Large intestine (tissue), 3 donors: Measurements from ENCODE around the gene CDH1. TPM values are rescaled to one million over a fixed set of nuclear protein-coding genes. Genes with fewer than 3 reads are reported as not detected.

Source experiments
- DNase-seq, 2 donors: peaks; one replicate each; pipeline versions ENCODE4 v3.0.0 to v3.0.0-alpha.2; 2013
- H3K27ac ChIP-seq: one replicate; pipeline ENCODE4 v1.5.1; 2013; ENCODE audit warnings: low read length
- H3K27me3 ChIP-seq: 2 replicates; pipeline ENCODE4 v1.6.1; 2013; ENCODE audit warnings: low read length; ENCODE audit not compliant: control insufficient read depth, insufficient read depth
- H3K36me3 ChIP-seq: 2 replicates; pipeline ENCODE4 v1.6.1; 2013; ENCODE audit warnings: low read length; ENCODE audit not compliant: control insufficient read depth, insufficient read depth
- H3K4me1 ChIP-seq: one replicate; pipeline ENCODE4 v1.6.1; 2013; ENCODE audit warnings: low read length; ENCODE audit not compliant: control insufficient read depth, insufficient read depth
- H3K4me3 ChIP-seq: one replicate; pipeline ENCODE4 v1.5.1; 2013; ENCODE audit warnings: low read length
- H3K9me3 ChIP-seq: one replicate; pipeline ENCODE4 v1.6.1; 2013; ENCODE audit warnings: mild to moderate bottlenecking, low read depth, low read length, moderate library complexity; ENCODE audit not compliant: control insufficient read depth
- WGBS: methylation state at CpG from one replicate; pipeline ENCODE4 v1.1.5; 2013; ENCODE audit warnings: low lambda C conversion rate; ENCODE audit not compliant: insufficient coverage; 5-methylcytosine and 5-hydroxymethylcytosine counted together
- polyA plus RNA-seq: library from polyadenylated mRNA; unstranded; fragments of 120-200 nt; gene quantifications from one replicate; pipeline ENCODE4 v1.2.1, GENCODE V29; 2013

CDH1 gene
- polyA plus RNA-seq, 1 donor: 341 TPM

DNA sequence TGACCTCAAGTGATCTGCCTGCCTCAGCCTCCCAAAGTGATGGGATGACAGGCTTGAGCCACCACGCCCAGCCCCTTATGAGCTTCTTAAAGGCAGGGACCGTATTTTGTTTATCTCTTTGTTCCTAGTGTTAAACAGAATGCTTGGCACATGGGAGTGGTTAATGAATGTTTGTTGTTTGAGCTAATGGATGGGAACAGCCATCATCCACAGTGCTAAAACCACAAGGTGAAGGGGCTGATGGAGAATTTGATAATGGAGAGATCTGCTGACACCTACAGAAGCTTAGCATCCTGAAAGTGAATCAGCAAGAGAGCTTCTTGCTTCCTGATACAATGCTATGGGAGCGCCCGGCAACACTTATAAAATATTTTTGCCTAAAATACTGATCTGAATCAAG, 8.6 kb upstream of the CDH1 start:
- no peak overlapping the region for H3K4me3 ChIP-seq
- WGBS: no CpG with 5 or more reads among the region's 4 CpGs
- no peaks in the 10 kb centered on the region for H3K9me3 ChIP-seq
- DNase-seq: no peak
- H3K36me3 ChIP-seq: no peaks in the 10 kb centered on the region
- no peak overlapping the region for H3K27ac ChIP-seq
- no peaks in the 10 kb centered on the region for H3K27me3 ChIP-seq
- H3K4me1 ChIP-seq: peaks cover 30% of the 10 kb centered on the region

DNA sequence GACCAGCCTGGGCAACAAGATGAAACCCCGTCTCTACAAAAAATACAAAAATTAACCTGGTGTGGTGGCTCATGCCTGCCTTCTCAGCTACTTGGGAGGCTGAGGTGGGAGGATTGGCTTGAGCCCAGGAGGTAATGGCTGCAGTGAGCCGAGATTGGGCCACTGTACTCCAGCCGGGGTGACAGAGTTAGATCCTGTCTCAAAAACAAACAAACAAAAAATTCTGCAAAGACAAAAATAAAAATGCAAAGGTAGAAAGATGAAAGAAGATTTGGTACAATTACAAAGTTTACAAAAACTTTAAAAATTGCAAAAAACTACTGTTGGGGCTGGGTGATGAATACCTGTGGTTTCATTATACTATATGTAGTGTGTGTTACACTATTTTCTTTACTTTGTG, 5.5 kb upstream of the CDH1 start:
- no peaks in the 10 kb centered on the region for H3K9me3 ChIP-seq
- WGBS: 73% methylated on average over 2 of the region's 3 CpGs
- peaks cover 14% of the 10 kb centered on the region for H3K4me1 ChIP-seq
- H3K36me3 ChIP-seq: no peaks in the 10 kb centered on the region
- H3K4me3 ChIP-seq: no peak overlapping the region
- H3K27ac ChIP-seq: peak overlapping the region; percentile 79
- no peaks in the 10 kb centered on the region for H3K27me3 ChIP-seq
- DNase-seq: no peak

DNA sequence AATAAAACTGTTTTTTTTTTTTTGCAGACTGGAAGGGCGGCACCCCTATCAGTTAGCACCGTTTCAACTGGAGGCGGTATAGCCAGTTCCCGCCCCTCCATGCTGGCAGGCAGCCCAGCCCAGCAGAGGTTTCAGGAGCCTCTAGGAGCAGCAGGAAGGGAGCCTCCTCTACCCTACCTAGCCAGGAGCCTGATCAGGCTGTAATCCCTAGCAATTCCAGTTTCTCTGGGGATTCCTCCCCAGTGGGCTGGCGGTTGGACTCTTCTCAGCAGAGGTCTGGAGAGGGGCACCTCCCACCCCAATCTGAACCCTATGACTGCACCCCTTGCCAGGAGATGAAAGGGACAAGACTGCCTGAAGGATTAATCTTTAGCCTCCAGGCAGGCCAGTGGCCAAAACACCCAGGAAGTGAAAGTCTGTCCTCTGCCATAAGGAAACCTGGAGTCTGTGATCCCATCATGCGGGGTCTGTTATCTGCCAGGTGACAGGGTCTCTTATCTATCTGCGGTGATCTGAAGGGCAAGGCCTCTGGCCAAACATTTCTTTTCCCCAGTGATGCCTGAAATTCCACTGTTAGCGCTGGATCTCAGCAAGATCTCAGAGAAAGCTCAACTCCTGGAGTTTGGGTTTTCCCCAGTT, 4.9 kb upstream of the CDH1 start:
- peaks cover 4% of the 10 kb centered on the region for H3K27me3 ChIP-seq

DNA sequence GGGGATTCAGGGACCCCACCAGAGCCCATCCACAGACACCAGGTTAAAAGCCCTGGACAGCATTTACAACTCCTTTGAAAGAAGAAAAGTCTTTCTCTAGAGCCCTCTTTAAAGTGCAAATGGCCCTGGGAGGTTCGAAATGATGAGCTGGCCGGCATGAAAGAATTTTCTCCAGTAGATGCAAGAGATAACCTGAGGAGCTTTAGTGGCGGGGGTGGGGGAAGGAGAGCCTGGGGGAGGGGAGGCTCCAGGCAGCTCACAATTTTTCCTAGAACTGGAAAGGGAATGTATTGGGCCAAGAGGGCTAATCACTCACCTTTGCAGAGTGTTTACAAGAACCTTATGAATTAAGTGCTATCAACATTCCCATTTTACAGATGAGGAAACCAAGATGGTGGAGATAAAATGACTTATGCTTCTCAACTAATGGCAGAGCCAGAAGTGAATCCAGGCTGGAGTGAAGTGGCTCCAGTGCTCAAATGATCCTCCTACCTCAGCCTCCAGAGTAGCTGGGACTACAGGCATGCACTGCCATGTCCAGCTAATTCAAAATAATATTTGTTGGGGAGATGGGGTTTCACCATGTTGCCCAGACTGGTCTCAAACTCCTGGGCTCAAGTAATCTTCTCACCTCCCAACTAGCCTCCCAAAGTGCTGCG, 4.2 kb upstream of the CDH1 start:
- no peak for DNase-seq
- Histone ChIP-seq H3K27ac (peak overlapping the region; percentile 79), H3K4me1 (peaks cover 17% of the 10 kb centered on the region), H3K9me3 (no peaks in the 10 kb centered on the region), H3K4me3 (no peak overlapping the region), H3K27me3 (peaks cover 10% of the 10 kb centered on the region), H3K36me3 (no peaks in the 10 kb centered on the region)
- WGBS: no CpG with 5 or more reads among the region's 4 CpGs

More for the DNA sequence above, 4.9 kb upstream of the CDH1 start:
- no CpG with 5 or more reads among the region's 8 CpGs for WGBS
- peak; percentile 66 to 89 for DNase-seq
- Histone ChIP-seq H3K36me3 (no peaks in the 10 kb centered on the region), H3K27ac (peak overlapping the region; percentile 79), H3K9me3 (no peaks in the 10 kb centered on the region), H3K4me3 (no peak overlapping the region), H3K4me1 (peaks cover 17% of the 10 kb centered on the region)

DNA sequence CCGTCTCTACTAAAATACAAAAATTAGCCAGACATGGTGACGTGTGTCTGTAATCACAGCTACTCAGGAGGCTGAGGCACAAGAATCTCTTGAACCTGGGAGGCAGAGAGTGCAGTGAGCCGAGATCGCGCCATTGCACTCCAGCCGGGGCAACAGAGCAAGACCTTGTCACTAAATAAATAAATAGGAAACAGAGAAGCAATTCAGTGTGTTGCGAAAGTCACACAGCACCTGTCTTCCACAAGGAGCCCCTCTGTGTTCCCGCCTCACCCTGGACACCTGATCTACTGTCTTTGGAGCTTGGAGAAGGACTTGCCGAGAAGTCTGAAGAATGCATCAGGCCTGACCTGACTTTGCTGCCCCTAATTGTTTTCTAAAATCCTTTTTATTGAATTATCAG, 3.5 kb upstream of the CDH1 start:
- Histone ChIP-seq H3K4me3 (no peak overlapping the region), H3K36me3 (no peaks in the 10 kb centered on the region), H3K27me3 (peaks cover 12% of the 10 kb centered on the region), H3K27ac (no peak overlapping the region), H3K4me1 (peaks cover 17% of the 10 kb centered on the region), H3K9me3 (no peaks in the 10 kb centered on the region)
- WGBS: no CpG with 5 or more reads among the region's 9 CpGs
- DNase-seq: no peak

DNA sequence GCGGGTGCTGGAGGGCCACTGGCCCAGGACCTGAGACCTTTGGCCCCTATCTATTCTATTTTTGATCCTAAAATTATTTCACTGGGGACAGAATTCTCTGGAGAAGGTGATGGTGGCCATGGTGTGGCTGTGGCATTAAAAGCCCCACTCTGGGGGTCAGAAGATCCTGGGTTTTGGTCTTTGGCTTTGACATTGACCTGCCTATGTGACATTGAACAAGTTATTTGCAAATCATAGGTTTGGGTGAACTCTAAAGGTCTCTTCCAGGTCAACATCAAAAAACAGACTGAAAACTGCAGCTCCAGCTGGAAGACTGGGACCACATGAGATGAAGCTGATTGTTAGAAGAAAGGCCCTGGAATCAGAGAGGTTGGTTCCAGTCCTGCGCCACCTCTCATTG, 2.3 kb upstream of the CDH1 start:
- peaks cover 12% of the 10 kb centered on the region for H3K27me3 ChIP-seq
- no peaks in the 10 kb centered on the region for H3K36me3 ChIP-seq
- H3K27ac ChIP-seq: no peak overlapping the region
- H3K9me3 ChIP-seq: no peaks in the 10 kb centered on the region
- WGBS: no CpG with 5 or more reads among the region's 2 CpGs
- no peak for DNase-seq
- H3K4me1 ChIP-seq: peaks cover 21% of the 10 kb centered on the region
- H3K4me3 ChIP-seq: no peak overlapping the region

DNA sequence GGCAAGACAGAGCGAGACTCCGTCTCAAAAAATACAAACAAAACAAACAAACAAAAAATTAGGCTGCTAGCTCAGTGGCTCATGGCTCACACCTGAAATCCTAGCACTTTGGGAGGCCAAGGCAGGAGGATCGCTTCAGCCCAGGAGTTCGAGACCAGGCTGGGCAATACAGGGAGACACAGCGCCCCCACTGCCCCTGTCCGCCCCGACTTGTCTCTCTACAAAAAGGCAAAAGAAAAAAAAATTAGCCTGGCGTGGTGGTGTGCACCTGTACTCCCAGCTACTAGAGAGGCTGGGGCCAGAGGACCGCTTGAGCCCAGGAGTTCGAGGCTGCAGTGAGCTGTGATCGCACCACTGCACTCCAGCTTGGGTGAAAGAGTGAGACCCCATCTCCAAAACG, 531 bp upstream of the CDH1 start:
- Histone ChIP-seq H3K27ac (no peak overlapping the region), H3K4me1 (peaks cover 36% of the 10 kb centered on the region), H3K36me3 (peaks cover 6% of the 10 kb centered on the region), H3K4me3 (peak overlapping the region; percentile 94), H3K27me3 (peaks cover 12% of the 10 kb centered on the region), H3K9me3 (no peaks in the 10 kb centered on the region)
- DNase-seq: no peak
- no CpG with 5 or more reads among the region's 12 CpGs for WGBS

DNA sequence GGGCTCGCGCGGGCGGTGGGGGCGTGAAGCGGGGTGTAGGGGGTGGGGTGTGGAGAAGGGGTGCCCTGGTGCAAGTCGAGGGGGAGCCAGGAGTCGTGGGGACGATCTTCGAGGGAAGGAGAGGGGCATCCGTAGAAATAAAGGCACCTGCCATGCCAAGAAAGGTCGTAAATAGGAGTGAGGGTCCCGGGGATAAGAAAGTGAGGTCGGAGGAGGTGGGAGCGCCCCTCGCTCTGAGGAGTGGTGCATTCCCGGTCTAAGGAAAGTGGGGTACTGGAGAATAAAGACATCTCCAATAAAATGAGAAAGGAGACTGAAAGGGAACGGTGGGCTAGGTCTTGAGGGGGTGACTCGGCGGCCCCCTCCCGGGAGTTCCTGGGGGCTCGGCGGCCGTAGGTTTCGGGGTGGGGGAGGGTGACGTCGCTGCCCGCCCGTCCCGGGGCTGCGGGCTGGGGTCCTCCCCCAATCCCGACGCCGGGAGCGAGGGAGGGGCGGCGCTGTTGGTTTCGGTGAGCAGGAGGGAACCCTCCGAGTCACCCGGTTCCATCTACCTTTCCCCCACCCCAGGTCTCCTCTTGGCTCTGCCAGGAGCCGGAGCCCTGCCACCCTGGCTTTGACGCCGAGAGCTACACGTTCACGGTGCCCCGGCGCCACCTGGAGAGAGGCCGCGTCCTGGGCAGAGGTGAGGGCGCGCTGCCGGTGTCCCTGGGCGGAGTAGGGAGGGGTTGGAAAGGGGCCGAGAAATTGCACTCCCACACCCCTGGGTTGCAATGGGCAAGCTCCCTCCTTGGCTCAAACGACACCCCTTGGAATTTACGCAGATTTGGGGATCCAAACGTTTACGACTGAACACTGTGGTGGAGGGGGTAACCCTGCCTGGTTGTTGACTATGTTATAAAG, 888 bp downstream of the CDH1 start:
- 0% methylated on average over 1 of the region's 58 CpGs for WGBS
- peaks cover 12% of the 10 kb centered on the region for H3K27me3 ChIP-seq
- peak; percentile 70 to 80 for DNase-seq
- H3K27ac ChIP-seq: peak overlapping the region; percentile 93
- no peaks in the 10 kb centered on the region for H3K9me3 ChIP-seq
- H3K4me1 ChIP-seq: peaks cover 37% of the 10 kb centered on the region
- peaks cover 6% of the 10 kb centered on the region for H3K36me3 ChIP-seq
- H3K4me3 ChIP-seq: peak overlapping the region; percentile 94

DNA sequence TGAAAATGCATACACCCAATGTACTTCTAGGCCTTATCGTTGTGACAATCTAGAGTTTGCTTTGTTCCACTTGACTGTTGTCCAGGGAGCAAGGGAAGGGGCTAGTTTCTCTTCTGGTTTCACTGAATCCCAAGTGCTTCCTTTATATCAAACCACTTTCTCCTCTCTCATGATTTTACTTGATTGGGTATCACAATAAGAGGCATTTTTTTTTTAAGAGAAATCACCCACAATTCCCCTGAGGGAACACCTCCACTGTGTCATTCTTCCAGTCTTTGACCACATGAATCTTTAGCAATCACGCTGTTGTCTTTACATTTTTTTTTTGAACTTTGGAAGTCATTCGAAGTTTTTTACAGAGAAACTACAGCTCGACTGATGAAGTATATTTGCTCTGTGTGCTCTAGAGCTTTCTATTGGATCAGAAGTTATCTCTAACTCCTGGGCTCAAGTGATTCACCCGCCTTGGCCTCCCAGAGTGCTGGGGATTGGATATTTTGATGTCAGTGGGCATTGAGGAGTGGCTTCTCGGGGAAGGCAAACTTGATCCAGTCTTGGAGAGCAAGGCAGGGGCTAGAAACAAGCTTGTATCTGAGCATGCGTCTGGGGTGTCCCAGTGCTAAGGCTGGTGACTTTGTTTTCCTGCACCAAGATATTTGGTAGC, 3.0 kb downstream of the CDH1 start:
- 40% methylated on average over 1 of the region's 7 CpGs for WGBS
- peak; percentile 83 to 91 for DNase-seq
- H3K4me1 ChIP-seq: peaks cover 58% of the 10 kb centered on the region
- peaks cover 12% of the 10 kb centered on the region for H3K27me3 ChIP-seq
- H3K27ac ChIP-seq: peak overlapping the region; percentile 93
- no peak overlapping the region for H3K4me3 ChIP-seq
- H3K36me3 ChIP-seq: peaks cover 6% of the 10 kb centered on the region
- H3K9me3 ChIP-seq: no peaks in the 10 kb centered on the region
